D721Med (cell line): Measurements from ENCODE around the gene WNT6.
A peak's percentile ranks its signal among the peaks of the same experiment; 100 is the strongest.

Source experiments
- DNase-seq: peaks from one replicate; pipeline ENCODE4 v3.0.0; 2011; ENCODE audit warnings: low spot score; ENCODE audit not compliant: insufficient read length
- FAIRE-seq: peaks from 2 replicates; lab custom pipeline; 2011; peaks lifted over from hg19 to GRCh38; lab: Jason Lieb, UNC
- TF ChIP-seq, protein P1 (sequence below): IDR thresholded peaks from 2 replicates; pipeline ENCODE4 v1.5.1; 2012; ENCODE audit warnings: mild to moderate bottlenecking, control low read depth; ENCODE audit not compliant: insufficient read depth; ENCODE audit errors: missing control alignments

The WNT6 gene

GRCh38 chr2:218878486-218878885, 18.9 kb downstream of the WNT6 start:
- FAIRE-seq (no peak), DNase-seq (no peak)
- TF ChIP-seq, protein P1, sequence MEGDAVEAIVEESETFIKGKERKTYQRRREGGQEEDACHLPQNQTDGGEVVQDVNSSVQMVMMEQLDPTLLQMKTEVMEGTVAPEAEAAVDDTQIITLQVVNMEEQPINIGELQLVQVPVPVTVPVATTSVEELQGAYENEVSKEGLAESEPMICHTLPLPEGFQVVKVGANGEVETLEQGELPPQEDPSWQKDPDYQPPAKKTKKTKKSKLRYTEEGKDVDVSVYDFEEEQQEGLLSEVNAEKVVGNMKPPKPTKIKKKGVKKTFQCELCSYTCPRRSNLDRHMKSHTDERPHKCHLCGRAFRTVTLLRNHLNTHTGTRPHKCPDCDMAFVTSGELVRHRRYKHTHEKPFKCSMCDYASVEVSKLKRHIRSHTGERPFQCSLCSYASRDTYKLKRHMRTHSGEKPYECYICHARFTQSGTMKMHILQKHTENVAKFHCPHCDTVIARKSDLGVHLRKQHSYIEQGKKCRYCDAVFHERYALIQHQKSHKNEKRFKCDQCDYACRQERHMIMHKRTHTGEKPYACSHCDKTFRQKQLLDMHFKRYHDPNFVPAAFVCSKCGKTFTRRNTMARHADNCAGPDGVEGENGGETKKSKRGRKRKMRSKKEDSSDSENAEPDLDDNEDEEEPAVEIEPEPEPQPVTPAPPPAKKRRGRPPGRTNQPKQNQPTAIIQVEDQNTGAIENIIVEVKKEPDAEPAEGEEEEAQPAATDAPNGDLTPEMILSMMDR, result no peak

GRCh38 chr2:218878926-218879761, 19.5 kb downstream of the WNT6 start:
- TF ChIP-seq, protein P1, result no peak
- DNase-seq (peak; percentile 88), FAIRE-seq (no peak)

DNA sequence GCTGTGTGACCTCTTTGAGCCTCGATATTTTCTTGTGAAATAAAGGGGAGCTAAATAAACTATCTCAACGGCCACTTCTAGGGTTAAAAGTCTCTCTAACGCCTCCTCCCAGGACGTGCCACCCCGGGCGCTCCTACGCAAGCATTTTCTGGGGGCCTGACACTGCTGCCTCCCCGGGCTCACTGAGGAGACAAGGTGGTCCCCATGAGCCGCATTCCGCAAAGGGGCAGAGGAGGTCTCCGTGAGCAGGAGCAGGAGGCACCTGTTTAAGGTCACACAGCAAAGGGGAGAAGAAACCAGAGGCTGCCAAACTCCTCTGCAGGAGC, 20.1 kb downstream of the WNT6 start:
- DNase-seq, result no peak

DNA sequence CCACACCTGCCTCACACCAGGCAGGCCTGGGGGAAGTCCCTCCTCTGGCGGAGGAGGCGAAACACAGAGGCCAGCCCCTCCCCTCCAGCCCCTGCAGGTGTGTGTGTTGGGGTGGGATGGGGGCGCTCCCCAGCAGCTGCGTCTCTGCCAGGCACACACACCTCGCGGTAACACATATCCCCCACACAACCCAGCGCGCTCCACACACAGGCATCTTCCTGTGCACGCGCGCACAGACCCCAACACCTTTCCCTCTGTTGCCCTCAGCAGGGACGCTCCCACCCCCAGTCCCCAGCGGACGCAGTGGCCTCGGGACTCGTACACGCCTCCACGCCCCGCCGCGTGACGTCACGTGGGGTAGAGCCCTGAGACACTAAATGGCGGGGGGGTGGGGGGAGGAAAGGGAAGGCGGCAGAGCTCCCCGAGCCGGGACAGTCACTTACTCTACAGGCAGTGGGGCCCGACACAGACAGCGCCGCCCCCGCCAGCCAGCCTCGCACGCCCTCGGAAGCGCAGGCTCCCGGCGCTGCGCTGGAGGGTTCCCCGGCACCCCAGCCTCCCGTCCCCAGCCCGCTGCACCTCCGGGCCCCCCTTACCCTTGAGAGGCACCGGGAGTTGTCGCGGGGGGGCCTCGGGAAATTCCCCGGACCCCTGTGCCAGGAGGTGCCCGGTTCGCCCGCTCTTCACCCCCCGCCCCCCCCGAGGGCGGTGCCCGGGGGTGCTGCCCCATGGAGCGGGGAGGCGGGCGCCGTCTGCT, 20.7 kb downstream of the WNT6 start, which contains the start of gene WNT10A:
Gene WNT10A, plus strand, starts transcription at position 751 of the 757 bp plus-strand sequence. CDS start 144 bp downstream, outside the sequence.
- DNase-seq (no peak), FAIRE-seq (no peak)

More for the DNA sequence above, 20.1 kb downstream of the WNT6 start:
- TF ChIP-seq, protein P1, result no peak
- FAIRE-seq, result no peak

DNA sequence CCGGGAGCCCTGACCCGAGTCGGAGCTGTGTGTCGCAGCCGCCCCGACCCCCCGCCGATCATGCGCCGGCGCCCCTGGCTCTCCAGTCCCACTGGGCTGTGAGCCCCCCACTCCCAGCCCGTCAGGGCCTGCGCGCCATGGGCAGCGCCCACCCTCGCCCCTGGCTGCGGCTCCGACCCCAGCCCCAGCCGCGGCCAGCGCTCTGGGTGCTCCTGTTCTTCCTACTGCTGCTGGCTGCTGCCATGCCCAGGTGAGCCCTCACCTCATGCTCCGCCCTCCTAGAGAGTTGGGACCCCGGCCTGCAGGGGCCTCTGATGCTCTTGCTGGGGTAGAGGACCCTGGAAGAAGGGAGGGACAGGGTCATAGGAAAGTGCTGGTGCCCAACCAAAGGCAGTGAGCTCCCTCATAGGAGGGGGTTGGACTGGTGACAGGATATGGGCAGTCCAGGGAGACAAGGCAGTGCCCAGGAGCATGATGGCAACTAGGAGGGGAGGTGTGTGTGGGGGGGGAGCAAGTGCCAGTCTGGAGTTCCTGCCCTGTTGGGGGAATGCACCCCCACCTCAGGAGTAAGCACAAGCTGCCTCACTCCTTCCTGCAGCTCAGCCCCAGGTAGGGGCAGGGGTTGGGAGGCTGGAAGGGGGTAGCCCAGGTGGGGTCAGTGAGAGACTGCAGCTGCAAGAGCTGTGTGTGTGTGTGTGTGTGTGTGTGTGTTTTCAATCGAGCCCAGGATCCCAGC, 21.4 kb downstream of the WNT6 start:
- no peak for FAIRE-seq
- TF ChIP-seq, protein P1, result no peak
- no peak for DNase-seq

More for the DNA sequence above, 20.7 kb downstream of the WNT6 start, which contains the start of gene WNT10A:
- TF ChIP-seq, protein P1, result no peak

DNA sequence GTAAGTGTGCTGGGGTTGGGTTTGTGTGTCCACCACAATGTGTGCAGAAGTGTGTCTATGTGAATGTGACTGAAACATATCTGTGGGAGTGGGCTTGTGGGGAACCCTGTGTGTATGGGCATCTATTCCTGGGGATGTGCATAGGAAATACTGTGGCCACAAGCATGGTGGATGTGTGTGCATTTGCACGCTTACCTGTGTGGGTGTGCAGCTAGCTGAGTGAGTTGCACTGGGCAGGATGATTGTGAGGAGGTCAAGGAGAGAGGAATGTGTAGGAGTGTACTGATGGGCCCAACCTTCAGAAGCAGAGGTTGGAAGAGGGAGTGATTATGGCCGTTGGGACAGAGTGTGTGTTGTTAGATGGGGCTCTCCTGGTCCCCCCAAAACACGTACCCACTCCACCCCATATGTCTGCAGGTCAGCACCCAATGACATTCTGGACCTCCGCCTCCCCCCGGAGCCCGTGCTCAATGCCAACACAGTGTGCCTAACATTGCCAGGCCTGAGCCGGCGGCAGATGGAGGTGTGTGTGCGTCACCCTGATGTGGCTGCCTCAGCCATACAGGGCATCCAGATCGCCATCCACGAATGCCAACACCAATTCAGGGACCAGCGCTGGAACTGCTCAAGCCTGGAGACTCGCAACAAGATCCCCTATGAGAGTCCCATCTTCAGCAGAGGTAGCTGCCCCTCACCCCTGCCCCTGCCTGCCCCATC, 22.3 kb downstream of the WNT6 start:
- TF ChIP-seq, protein P1, result no peak
- no peak for DNase-seq
- no peak for FAIRE-seq
